NCI-H146 treated with DMSO at 0.1 percent for 48 hours (cell line): ENCODE measurements around the gene JMJD4.
A peak's percentile ranks its signal among the peaks of the same experiment; 100 is the strongest.
"Not testable (repeated sequence)": the region's sequence is repeated elsewhere in the genome, so short reads cannot be mapped to it uniquely, and the experiment has no call there.

ENCODE experiments used
- DNase-seq: peaks from one replicate; lab custom pipeline; 2025; ENCODE audit not compliant: unreplicated experiment; lab: John Stamatoyannopoulos, UW

JMJD4 gene

DNA sequence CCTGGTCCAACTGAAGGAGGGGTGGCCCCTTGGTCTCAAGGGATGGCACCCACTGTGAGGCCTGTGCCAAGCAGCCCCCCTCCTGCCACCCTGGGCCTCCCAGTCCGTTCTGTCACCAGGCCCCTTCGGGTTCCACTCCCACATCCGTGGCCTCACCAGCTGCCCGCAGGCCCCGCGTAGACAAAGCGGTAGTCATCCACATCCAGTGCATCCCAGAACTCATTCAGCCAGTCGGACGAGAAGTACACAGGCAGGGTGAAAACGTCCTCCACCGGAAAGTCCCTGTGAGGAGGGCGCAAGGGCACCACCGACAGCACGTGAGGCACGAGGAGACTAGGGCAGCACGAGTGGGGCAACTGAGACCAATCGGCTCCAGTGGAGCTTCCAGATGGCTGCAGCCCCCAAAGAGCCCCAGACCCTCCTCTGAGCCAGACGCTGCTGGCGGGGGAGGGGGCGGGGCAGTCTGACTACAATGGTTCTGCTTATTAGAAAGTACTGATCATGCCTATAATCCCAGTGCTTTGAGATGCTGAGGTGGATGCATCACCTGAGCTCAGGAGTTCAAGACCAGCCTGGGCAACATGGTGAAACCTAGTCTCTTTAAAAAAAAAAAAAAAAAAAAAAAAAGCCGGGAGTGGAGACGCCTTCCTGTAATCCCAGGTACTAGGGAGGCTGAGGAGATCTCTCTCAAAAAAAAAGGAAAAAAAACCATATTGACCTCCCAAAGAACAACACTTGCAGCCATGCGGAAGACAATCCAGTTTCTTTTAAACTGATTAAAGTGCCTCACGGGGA, 1.2 kb downstream of the JMJD4 start:
- no peak for DNase-seq

DNA sequence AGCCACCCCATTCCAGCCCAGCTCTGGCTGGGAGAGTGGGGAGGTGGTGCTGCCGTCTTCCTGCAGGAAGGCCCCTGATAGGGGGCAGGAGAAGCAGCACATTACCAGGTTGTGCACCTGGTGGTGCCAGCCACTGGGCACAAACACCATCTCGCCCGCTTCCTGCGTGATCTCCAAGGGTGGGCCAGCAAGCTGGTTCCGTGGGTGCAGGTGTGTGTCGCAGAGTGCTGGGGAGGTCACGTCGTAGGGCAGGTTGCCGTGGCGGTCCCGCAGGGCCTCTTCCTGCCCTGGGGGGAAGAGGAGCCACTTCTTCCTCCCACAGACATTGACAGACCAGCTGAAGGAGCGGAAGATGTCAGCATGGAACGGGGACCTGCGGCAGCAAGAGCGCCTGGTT, 1.8 kb downstream of the JMJD4 start:
- no peak for DNase-seq

DNA sequence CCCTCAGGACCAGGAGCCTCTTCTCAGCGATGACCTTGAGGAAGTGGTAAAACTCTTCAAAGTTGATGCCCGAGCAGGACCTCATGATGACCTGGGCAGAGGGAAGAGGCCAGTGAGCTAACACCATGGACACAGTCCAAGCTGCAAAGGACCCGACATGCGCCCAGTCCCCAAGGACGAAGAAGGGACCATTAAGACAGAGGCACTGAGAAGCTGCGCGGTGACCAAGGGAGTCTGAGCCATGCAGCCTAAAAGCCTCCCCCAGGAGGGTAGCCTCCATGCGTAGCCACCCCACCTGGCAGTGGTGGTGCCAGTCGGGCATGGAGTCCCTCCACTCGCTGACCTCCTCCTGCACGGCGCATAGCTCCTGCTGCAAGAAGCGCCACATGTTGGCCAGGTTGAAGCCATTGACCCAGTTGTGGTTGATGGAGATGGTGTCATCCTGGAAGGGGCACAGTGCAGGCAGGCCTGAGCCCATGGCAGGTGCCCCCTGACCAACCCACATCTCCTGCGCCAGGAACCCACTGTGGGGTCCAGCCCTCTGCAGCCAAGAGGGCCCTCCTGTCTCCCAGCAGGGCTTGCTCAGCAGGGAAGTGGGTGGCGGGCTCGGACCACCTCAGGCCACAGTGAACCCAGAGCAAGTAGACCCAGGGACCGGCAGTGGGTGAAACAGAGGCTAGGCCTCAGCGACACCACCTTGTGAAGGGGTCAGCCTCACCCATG, 2.4 kb downstream of the JMJD4 start:
- DNase-seq = no peak

DNA sequence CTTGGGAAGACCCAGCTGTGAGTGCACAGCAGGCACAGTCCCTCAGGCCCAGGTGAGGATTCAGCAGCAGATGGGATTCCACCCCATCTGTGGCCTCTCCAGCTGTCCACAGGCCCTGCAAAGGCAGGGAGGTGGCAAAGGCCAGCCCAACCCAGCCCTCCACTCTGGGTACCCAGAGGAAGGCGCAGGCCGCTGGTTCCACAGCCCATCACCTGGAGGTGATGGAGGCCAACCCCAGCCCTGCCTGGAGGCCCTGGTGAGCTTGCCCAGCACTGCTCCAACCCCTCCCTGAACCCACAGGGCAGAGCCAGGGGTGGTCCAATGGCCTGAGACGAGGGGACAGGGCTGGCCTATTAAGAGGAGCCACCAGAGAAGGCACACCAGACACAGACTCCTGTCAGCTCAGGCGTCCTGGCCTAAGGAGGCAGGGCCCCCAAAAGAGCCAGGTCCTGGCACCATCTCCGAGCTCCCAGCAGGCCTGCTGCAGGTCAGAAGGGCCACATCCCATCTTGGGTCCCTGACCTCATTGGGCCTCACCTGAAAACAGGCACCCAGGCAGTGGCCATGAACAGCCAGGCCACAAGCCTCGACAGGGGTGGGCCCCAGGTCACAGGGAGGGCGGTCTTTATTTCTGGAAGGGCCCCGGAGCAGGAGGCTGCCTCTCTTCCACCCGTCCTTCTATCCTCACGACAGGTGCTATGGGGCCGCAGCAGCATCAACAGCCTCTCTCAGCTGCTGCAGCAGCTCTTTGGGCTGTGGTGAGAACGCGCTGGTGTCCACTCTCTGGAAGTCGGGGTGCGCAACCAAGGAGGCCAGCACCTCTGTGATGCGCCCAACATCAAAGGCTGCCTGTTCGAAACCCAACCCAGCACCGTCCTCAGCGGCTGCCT, 3.2 kb downstream of the JMJD4 start:
- no peak for DNase-seq

DNA sequence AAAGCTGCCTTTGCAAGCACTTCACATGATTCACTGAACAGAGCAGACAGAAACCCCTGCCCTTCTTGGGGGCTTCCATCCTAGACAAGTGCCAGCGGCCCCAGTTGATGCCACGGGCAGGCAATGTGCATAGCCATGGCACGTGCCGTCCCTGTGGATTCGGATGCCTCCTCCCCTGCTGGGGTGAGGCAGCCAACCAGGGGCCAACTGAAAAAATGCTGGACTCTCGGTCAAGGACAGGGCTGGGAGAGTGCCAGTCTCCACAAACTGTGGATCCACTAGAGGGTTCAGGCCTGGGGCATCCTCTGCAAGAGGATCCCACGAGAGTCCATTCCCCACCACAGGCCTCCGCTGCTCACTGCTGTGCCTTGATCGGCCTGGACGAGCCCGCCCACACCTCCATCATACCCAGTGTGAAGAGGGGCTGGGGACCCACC, 3.8 kb downstream of the JMJD4 start:
- DNase-seq = no peak

DNA sequence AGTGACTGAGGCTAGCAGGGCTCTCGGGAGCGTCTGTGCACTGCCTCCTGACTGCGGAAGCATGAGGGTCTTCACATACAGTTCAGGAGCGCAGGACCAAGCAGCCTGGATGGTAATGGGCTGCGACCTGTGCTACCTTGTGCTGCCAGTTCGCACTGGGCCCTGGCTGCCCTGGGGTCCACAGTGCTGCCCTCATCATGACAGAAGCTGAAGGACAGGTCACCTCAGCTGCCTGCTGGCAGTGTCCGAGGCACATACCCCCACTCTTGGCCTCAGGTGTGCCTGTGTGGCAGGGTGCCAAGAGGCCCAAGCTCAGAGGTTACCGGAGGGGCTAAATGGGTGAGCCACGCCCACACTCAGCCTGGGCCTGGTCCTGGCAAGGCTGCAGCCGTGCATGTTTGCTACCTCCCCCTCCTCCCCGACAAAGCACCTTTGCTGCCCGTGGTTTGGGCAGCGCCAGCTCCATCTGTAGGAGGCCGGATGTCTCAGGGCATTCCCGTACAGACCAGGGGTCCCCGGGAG, 4.4 kb downstream of the JMJD4 start:
- no peak for DNase-seq

DNA sequence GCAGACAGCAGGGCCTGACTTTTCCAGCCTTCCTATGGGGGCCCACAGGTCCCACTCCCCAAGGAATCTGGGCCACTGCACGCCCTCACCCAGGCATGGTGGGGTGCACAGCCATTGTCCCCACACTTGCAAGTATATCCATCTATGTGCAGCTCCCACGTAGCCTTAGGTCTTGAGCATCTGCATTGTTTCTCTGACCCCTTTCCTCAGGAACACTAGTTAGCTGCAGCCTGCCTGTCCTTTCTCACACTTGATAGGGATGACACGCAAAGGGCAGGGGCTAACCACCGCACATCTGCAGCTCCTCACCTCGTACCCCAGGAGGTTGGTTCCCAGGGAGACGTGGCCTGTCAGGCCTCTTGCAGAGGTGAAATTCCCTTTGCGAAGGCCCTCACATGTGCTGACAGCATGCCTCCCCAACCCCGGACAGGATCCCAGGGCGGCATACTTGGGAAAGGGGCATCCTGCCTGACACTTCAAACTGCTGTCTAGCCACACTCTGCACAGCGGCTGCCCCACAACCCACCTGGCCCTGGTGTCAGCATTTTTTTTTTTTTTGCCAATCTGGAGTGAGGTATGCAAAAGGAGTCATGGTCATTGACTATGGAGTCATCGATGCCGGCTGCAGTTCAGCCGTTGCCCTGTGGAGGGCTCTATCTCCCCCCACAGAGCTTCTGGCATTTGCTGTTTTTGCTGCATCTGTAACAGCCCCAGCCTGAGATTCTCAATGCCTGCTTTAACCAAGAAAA, 5.0 kb downstream of the JMJD4 start:
- no peak for DNase-seq

DNA sequence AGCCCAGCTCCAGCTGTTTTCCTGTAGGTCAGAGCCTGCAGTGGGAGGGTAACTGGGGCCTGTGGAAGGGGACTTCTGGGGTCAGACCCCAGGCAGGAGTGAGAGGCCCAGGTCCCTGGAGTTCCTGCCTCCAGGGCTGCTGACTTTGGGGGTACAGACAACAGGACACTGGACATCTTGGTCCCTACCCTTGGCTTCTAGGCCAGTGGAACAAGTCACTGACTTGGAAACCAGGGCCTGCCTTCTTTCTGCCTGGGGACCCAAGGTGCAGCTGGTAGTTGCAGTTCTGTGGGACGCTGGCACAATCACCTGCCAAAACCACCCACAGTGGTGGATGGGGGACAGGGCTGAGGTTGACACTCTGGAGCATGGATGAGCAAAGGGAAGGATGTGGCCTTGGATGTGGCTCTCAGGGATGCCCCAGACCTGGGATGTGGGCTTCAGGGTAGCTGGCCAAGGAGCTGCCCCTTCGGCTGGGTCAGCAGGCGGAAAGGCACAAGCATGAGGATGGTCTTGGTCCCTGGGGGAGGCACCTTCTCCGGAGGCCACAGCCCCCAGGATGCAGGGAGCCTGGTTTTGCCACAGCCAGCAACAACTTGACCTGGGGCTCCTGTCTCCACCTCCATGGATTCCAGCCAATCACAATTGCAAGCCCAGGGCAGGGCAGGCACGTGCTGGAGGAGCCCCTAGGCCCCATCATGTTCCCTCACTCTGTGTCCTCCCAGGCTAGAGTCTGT, 5.8 kb downstream of the JMJD4 start:
- no peak for DNase-seq

DNA sequence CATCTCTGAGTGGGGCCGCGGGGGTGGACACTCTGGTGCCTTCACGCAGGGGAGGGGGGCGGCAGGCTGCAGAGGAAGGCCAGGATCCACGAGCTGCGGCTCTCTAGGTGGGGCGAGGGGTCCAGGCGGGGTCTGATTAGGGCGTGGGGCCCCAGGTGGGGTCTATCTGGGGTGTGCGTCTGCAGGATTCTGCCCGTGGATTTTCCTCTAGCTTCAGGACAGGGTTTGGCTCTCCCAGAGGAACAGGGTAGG, 6.3 kb downstream of the JMJD4 start:
- DNase-seq = no peak

DNA sequence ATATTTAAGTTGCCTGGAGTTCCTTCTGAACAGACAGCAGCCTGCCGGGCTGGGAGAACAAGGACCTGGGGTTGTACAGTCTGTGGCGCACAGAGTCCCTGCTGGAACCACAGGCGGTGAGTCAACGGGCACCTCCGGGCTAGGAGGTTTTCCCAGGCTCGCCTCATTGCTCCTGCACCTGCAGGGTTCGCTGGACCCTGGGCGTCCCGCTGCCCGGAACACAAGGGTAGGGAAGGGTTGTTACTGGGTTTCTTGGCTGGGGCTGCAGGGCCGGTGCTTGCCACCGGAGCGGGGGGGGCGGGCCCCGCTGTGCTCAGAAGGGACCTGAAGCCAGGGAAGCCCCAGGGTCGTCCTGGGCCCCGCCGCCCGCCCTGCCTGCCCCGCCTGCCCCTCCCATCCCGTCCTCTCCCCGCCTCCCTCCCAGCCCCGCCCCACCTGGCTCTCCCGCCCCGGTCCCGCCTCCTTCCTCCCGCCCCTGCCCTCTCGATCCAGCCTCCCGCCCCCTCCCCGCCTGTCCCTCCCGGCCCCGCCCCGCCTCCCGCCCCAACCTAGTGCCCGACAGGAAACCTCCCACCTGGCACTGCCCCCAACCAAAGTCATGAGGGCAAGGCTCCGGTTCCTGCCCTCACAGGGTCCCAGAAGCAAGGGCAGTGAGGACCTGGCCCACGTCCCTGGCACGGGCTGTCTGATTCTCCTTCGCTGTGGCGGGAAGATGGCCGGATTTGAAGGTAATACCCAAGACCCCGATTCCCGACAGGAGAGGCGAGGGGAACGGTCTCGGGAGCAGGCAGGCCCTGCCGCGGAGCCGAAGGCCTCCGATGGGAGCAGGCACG, 6.8 kb downstream of the JMJD4 start:
- DNase-seq = peak; percentile 61

DNA sequence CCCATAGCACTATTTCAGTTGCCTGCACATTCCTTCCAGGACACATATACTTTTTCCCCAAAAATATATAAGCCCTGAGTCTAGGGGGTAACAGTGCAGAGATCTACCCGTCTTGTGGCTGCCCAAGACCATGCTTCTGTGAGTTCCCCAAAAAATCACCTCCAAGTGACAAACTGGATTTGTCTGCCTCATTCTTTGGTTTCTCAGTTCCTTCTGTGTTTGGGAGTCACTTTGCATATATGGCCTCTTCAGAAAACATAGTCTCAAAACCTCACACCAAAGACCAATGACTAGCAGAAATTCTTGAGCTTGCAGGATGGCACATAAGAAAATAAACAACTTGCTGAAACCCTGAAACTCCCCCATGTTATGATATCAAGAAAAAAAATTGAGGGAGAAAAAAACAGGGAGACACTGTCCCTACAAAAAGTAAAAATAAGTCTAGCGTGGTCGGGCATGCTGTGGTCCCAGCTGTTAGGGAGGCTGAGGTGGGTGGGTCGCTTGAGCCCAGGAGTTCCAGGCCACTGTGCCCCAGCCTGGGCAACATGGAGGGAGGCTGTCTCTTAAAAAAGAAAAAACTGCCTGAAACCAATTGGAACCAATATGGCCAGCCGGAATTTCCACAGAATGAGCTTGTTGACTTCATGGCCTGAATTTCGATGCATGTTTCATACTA, 8.0 kb downstream of the JMJD4 start:
- DNase-seq = no peak

DNA sequence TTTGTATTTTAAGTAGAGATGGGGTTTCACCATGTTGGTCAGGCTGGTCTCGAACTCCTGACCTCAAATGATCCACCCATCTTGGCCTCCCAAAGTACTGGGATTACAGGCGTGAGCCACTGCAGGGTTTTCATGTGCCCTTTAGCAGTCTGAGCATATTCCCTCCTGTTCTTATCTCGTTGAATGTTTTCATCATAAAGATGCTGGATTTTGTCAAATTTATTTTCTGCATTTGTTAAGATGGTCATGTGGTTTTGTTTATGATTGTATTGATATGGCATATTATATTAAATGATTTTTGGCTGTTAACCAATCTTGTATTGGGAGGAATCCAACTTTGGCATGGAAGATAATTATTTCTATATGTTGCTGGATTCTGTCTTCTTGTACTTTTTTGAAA, 8.8 kb downstream of the JMJD4 start:
- DNase-seq = no peak

DNA sequence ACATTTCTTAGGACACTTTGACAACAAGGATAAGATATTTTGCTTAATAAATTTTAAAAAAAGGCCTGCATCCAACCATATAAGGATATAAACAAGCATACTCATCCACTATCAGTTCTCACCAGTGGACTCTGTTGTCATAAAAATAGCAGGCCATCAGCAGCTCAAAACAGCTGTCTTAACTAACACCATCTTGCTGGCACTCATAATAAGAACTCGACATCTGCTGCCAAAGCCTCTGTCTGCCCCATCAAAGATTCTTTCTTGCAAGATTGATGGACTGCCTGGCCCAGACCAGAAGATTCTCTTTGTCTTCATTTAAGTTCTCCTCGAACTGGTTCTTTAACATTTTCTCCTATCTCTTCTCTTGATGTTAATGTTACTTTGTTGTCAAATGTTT, 10.1 kb downstream of the JMJD4 start:
- DNase-seq = no peak

DNA sequence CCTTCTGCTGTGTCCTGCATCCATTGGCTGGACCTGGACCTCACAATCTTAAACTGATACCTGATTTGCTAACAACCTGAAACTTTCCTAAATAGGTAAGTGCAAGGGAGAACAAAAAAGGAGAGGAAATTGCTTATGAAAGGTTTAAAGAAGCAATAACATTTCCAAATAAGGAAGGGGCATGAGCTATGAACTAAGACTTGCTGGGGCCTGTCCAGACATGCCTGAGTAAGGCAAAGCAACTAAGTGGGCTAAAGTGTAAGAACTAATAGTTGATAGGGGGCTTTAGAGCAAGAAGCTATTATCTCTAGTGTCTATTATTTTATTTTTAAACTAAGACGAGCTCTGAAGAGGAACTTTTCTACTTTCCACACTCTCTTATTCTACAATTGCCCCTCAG, 11.6 kb downstream of the JMJD4 start:
- no peak for DNase-seq

DNA sequence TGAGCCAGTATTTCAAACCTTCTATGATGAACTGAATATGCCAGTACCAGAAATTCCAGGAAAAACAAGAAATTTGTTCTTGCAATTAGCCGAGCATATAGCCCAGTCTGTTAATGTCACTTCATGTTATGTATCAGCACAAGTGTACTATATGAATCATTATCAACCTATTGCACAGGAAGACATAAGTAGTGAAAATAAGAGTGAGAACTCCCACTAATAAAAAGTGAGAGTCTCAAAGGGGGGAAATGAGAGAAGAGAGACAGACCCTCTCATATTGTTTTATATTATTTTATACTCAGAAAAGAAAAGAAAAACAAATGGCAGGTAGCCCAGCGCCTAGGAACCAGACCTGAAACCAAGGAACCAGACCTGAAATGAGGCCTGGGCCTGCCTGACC, 16.2 kb downstream of the JMJD4 start:
- no peak for DNase-seq

DNA sequence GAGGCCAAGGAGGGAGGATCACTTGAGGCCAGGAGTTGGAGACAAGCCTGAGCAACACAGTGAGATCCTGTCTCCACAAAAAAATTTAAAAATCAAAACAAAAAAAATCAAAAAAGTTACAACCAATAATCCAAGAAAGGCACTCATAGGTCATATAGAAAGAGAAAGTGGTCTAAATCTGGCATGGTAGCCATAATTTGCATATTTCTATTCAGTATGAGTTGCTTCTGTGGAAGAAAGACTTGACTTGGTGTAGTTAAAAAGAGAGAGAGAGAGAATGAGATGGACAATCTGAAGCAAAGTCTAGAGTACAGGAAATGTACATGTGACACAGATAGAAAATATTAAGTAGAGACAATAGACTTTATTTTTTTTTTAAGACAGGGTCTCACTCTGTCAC, 22.5 kb downstream of the JMJD4 start:
- no peak for DNase-seq

DNA sequence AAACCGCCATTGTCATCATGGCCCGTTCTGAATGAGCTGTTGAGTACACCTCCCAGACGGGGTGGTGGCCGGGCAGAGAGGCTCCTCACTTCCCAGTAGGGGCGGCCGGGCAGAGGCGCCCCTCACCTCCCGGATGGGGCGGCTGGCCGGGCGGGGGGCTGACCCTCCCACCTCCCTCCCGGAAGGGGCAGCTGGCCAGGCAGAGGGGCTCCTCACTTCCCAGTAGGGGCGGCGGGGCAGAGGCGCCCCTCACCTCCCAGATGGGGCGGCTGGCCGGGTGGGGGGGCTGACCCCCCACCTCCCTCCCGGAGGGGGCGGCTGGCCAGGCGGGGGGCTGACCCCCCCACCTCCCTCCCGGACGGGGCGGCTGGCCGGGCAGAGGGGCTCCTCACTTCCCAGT, 24.6 kb downstream of the JMJD4 start:
- DNase-seq = not testable (repeated sequence)

DNA sequence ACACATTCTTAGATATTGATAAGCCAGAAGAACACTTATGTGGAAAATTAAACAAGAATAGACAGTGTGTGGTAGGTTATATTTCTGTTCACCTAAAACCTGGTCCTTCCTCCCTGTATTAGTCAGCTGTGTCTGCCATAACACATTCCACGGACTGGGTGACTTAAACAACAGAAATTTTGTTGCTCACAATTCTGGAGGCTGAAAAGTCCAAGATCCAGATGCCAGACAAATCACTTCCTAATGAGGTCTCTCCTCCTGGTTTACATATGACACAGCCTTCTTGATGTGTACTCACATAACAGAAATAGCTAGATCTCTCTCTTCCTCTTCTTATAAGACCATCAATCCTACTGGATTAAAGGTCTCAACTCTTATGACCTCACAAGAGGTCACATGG, 25.7 kb downstream of the JMJD4 start:
- DNase-seq = no peak

DNA sequence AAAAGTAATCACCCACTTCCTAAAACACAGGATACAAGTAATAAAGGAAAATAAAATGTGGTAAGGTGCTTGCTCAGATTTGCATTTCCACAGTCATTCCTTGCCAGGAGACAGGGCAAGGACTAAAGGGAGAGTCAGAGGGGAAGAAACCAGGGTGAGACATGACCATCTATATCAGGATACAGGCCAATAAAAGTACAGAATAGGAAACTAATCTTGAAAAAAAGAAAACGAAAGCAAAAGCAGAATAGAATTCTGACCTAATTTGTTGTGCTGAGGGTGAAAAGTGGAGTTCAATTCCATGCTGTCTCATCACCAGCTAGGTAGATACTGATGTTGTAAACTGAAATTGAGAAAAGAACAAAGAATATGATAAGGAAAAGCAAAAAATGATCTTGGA, 27.3 kb downstream of the JMJD4 start:
- DNase-seq = no peak
